T-helper 1 cell treated with Interleukin-12 subunit alpha and Interleukin-12 subunit beta and Interleukin-4 antibody, amounts not matched to agents 30 μg/mL and 1 μg/mL, for 36 hours (primary cell): Measurements from ENCODE around the gene TOP3A.

ENCODE experiments used
- H3K27ac Mint-ChIP-seq: one replicate; pipeline ENCODE4 v1.8.0; 2021; ENCODE audit warnings: mild to moderate bottlenecking, mixed read lengths
- H3K27me3 Mint-ChIP-seq: one replicate; pipeline ENCODE4 v1.8.0; 2021; ENCODE audit warnings: low read depth, mixed read lengths
- H3K36me3 Mint-ChIP-seq: one replicate; pipeline ENCODE4 v1.8.0; 2021; ENCODE audit warnings: low read depth, mixed read lengths
- H3K4me1 Mint-ChIP-seq: one replicate; pipeline ENCODE4 v1.8.0; 2021; ENCODE audit warnings: low read depth, mixed read lengths
- H3K4me3 Mint-ChIP-seq: one replicate; pipeline ENCODE4 v1.8.0; 2021; ENCODE audit warnings: mild to moderate bottlenecking, moderate library complexity, mixed read lengths
- H3K9me3 Mint-ChIP-seq: one replicate; pipeline ENCODE4 v1.8.0; 2021; ENCODE audit warnings: mixed read lengths

Gene TOP3A

DNA sequence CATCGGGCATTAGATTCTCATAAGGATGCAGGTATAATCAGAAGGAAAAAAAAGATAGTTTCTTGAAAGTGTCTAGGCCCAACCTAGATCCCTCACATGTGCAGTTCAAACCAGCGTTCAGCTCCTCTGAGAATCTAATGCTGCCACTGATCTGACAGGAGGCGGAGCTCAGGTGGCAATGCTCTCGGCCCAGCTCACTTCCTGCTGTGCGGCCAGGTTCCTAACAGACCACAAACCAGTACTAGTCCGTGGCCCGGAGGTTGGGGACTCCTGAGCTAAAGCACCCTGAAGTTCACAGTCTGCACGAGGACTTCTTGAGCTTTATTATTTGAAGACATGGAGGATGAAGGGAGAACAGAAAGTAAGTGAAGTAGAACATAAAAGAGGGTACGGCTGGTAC is 17.1 kb upstream of the TOP3A start:
- H3K36me3 Mint-ChIP-seq: peaks cover 11% of the 10 kb centered on the region
- no peaks in the 10 kb centered on the region for H3K9me3 Mint-ChIP-seq
- H3K27me3 Mint-ChIP-seq: no peaks in the 10 kb centered on the region
- H3K4me1 Mint-ChIP-seq: peaks cover 8% of the 10 kb centered on the region
- peak overlapping the region; percentile 59 for H3K4me3 Mint-ChIP-seq
- H3K27ac Mint-ChIP-seq: peak overlapping the region; percentile 83

DNA sequence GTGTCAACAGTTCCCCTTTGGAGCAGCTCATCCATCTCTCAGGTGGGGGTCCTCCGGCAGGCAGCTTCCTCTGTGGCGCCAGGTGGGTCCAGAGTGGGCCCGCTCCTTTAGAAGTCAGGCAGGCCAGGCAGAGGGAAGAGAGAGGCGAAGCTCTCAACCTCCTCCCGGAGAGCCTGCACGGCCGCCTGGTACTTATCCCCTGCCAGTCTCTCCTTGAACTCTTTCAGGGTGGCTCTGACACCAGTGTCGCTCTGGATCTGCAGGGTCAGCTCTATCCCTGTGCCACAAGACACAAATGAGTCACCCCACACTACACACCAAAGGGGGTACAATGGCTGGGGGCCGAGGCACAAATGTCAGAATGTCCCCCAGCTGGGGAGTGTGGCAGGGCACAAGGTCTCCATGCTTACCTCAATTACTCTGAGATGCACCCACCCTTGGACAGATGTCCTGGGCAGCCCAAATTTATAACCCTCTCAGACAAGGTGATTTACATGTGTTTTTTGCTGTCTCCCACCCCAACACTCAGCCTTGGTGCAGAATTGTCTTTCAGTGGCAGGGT is 13.9 kb upstream of the TOP3A start:
- Mint-ChIP-seq H3K36me3 (peaks cover 16% of the 10 kb centered on the region), H3K4me3 (no peak overlapping the region), H3K27ac (no peak overlapping the region), H3K27me3 (no peaks in the 10 kb centered on the region), H3K9me3 (no peaks in the 10 kb centered on the region), H3K4me1 (peaks cover 13% of the 10 kb centered on the region)

DNA sequence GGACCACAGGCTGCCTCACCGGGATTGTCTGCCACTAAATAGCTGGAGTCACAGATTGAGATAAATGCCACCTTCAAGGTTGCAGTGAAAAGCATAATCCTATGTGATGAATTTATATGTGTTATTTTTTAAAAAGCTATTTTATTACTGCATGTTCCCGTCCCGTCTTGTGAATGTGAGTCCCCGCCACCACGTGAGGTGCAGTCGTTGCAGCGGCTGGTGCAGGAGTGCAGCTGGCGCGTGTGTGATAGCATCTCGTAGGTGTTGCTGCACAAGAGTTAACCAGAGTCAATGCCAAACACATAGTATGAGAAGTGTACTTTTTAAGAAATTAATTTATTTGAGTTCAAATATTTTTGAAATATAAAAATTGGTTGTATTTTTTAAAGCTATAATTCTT is 12.8 kb upstream of the TOP3A start:
- peaks cover 13% of the 10 kb centered on the region for H3K4me1 Mint-ChIP-seq
- H3K36me3 Mint-ChIP-seq: peaks cover 16% of the 10 kb centered on the region
- H3K4me3 Mint-ChIP-seq: no peak overlapping the region
- H3K27me3 Mint-ChIP-seq: no peaks in the 10 kb centered on the region
- no peaks in the 10 kb centered on the region for H3K9me3 Mint-ChIP-seq
- H3K27ac Mint-ChIP-seq: no peak overlapping the region

DNA sequence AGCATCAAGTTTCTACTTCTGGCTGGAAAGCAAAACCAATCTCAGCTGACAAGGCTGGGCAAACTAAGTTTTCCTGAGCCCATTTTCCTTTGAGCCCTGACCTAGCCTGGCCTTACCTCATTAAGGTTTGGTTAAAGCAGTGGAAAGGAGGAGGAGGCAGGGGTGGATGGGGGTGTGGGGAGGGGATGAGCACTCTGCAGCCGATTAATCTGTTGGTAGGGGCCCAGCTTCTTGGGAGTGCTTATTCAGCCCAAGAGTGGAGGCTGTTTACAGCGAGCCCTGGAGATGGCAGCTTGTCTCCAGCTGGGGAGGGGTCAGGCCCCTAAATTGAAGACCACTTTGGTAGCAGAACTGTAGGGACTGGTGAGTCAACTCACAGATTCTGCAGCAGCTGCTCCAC is 12.3 kb upstream of the TOP3A start:
- Mint-ChIP-seq H3K36me3 (peaks cover 16% of the 10 kb centered on the region), H3K27ac (no peak overlapping the region), H3K4me1 (peaks cover 12% of the 10 kb centered on the region), H3K27me3 (no peaks in the 10 kb centered on the region), H3K9me3 (no peaks in the 10 kb centered on the region), H3K4me3 (no peak overlapping the region)

DNA sequence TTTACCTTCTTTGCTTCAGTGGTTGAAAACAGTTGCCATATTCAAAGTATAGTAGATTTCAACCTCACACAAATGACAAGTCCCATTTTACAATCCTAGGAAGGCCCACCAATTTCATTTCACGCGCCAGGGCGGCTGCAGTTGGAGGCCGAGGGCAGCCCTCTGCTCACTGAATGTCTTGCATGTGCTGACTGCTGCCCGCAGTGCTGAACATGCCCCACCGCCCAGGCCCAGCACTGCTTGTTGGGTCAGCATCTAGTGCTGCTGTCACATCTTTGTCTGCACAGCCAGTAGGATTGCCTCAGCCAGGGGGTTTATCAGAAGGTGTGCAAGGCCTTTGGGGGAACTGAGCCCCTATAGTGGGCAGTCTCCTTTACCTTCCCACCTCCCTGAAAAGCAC is 11.8 kb upstream of the TOP3A start:
- Mint-ChIP-seq H3K9me3 (no peaks in the 10 kb centered on the region), H3K36me3 (peaks cover 13% of the 10 kb centered on the region), H3K27ac (no peak overlapping the region), H3K4me3 (no peak overlapping the region), H3K4me1 (peaks cover 7% of the 10 kb centered on the region), H3K27me3 (no peaks in the 10 kb centered on the region)

DNA sequence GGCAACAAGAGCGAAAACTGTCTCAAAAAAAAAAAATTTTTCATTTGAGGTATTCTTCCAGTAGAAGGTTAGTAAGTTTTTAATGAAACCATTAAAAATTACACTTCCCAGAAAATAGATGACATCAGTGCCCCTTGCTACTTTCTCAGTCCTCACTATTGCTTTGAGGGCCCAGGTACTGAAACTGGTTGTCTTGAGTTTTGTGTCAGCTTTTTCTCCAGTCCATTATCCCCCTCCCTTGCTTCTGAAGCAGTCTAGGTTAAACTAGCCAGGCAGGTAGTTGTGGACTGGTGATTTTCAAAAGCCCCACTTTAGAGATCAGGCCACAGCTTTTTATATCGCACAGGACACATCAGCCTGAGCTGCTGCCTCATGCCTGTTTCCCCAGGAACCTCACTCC is 11.2 kb upstream of the TOP3A start:
- no peaks in the 10 kb centered on the region for H3K27me3 Mint-ChIP-seq
- no peak overlapping the region for H3K27ac Mint-ChIP-seq
- peaks cover 13% of the 10 kb centered on the region for H3K36me3 Mint-ChIP-seq
- no peaks in the 10 kb centered on the region for H3K9me3 Mint-ChIP-seq
- H3K4me1 Mint-ChIP-seq: peaks cover 4% of the 10 kb centered on the region
- H3K4me3 Mint-ChIP-seq: no peak overlapping the region

DNA sequence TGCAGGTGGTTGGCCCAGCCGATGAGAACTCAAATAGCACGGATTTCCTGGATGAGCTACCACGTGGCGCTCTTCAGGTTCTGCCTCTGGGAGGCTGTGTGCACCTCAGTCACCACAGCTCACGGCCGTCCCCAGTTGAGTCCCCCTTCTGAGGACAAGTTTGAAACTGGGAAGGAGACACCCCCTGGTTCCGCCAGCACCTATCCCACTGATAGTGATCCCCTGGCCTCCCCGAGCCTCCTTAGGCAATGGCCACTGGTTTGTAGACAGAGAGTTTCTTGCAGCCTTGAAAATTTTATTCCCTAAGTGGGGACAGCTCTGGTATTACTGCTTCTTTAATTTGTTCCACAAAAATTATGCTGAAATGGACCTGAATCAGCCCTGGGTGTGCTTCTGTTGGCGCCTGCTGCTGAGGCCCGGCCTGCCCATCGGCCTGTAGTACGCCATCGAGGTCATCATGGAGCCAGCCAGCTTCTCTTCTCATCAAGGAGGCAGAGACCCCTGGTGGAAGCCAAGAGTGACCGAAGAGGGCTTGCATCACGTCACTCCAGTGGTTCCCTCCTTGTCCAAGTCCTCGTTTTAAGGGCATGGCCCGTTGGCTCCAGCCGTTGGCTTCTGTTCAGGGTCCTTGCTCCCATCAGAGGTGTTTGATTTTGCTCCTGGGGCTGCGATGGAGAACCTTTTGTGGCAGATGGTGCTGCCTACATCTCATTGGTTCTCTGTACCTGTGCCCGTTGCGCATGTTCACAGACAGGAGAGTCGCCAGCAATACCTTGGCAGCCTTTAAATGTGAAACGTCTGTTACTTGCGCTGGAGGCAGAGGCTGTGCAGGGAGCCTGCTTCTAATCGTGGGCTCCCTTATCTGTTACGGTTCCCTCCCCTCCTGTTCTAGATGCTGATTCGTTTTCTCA is 9.6 kb upstream of the TOP3A start:
- peaks cover 18% of the 10 kb centered on the region for H3K36me3 Mint-ChIP-seq

DNA sequence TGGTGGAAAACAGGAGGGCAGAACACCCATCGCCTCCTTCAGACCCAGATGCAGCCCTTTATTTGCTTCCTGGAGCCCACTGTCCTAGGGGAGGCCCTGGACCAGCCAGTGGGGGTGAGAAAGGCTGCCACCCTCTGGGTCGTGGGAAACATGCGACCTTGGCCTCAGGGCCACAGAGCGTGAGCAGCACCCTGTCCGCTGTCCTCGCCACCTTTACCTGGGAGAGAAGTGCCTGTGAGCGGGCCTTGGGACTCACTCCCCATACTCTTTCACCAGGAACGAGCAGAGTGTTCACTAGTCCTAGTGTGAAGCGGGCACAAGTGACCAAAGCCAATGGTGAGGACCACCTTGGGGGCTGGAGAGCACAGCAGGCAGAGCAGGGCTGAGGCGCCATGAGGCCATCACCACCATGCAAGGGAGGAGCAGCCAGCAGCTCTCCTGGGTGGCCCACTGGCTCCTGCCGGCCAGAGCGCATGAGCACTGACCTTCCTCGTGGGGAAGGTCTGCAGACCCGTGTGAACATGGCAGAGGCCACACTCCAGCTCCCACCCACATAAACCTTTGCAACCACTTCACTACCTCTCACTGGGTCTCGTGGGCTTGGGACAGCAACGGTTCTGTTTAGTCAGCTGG is 8.8 kb upstream of the TOP3A start:
- no peaks in the 10 kb centered on the region for H3K9me3 Mint-ChIP-seq
- no peaks in the 10 kb centered on the region for H3K27me3 Mint-ChIP-seq
- H3K4me1 Mint-ChIP-seq: peaks cover 23% of the 10 kb centered on the region
- H3K4me3 Mint-ChIP-seq: no peak overlapping the region
- H3K36me3 Mint-ChIP-seq: peaks cover 20% of the 10 kb centered on the region
- no peak overlapping the region for H3K27ac Mint-ChIP-seq

More for the DNA sequence above, 9.6 kb upstream of the TOP3A start:
- Mint-ChIP-seq H3K27me3 (no peaks in the 10 kb centered on the region), H3K4me3 (no peak overlapping the region), H3K27ac (no peak overlapping the region), H3K4me1 (peaks cover 17% of the 10 kb centered on the region), H3K9me3 (no peaks in the 10 kb centered on the region)

DNA sequence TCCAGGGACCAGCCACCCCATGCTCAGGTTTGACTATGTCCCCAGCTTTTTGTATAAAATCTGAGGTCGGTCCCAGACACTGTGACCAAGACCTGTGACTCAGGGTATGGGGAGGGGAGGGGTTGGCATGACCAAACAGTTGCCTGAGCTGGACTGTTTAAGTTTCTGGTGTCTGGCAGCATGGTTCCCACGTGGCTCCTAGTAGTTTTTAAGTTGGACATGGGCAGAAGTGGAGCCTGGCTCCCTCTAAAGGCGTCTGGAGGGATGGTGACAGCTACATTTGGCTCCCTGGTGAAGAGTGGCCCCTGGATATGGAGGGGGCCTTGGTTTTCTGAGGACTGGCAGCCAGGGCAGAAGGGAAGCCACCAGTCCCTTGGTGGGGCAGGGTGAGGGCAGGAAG is 8.2 kb upstream of the TOP3A start:
- Mint-ChIP-seq H3K9me3 (no peaks in the 10 kb centered on the region), H3K4me3 (no peak overlapping the region), H3K27ac (no peak overlapping the region), H3K36me3 (peaks cover 21% of the 10 kb centered on the region), H3K27me3 (no peaks in the 10 kb centered on the region), H3K4me1 (peaks cover 25% of the 10 kb centered on the region)

DNA sequence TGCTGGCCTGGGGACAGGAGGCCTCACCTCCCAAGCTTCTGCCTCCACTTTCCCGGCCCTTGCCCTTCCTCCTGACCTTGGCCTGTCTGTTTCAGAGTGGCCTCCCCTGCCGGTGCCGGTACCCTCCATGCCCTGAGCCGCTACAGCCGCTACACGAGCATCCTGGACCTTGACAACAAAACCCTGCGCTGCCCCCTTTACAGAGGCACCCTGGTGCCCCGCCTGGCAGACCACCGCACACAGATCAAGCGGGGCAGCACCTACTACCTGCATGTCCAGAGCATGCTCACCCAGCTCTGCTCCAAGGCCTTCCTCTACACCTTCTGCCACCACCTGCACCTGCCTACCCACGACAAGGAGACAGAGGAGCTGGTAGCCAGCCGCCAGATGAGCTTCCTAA is 7.7 kb upstream of the TOP3A start:
- Mint-ChIP-seq H3K36me3 (peaks cover 23% of the 10 kb centered on the region), H3K27me3 (no peaks in the 10 kb centered on the region), H3K4me3 (no peak overlapping the region), H3K9me3 (no peaks in the 10 kb centered on the region), H3K4me1 (peaks cover 30% of the 10 kb centered on the region), H3K27ac (no peak overlapping the region)

DNA sequence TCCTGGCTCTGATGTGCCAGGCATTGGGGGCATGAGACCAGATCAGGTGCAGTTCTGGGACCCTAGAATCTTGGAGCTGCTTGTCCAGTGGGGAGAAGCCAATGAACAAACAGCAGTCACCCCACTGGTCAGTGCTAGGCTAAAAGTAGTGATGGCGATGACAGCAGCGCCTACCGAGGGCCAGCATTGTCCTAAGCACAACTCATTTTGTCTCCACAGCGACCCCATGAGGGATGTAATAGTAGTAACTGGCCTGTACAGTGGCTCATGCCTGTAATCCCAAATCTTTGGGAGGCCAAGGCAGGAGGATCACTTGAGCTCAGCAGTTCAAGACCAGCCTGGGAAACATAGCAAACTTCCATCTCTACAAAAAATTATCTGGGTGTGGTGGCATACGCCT is 6.5 kb upstream of the TOP3A start:
- H3K27ac Mint-ChIP-seq: no peak overlapping the region
- H3K4me3 Mint-ChIP-seq: no peak overlapping the region
- no peaks in the 10 kb centered on the region for H3K9me3 Mint-ChIP-seq
- no peaks in the 10 kb centered on the region for H3K27me3 Mint-ChIP-seq
- H3K36me3 Mint-ChIP-seq: peaks cover 25% of the 10 kb centered on the region
- peaks cover 42% of the 10 kb centered on the region for H3K4me1 Mint-ChIP-seq

DNA sequence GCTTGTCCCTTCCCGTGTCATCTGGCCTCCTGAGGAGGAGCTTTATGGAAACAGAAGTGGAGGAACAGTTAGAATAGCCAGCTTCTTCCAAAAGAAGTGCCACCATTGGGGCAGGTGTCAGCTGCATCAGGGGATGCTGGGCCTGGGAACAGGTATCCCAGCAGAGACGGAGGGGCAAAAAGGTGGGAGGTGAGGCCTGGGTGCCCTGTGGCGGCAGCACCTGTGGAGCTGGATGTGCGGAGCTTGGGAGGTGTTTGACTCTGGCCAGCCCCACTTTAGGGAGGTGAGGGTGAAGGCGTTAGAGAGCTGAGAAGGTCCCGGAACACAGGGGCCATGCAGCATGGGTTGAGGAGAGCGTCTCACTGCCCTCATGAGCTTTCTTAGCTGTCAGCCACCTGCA is 5.5 kb upstream of the TOP3A start:
- no peak overlapping the region for H3K4me3 Mint-ChIP-seq
- H3K9me3 Mint-ChIP-seq: no peaks in the 10 kb centered on the region
- no peaks in the 10 kb centered on the region for H3K27me3 Mint-ChIP-seq
- no peak overlapping the region for H3K27ac Mint-ChIP-seq
- peaks cover 27% of the 10 kb centered on the region for H3K36me3 Mint-ChIP-seq
- H3K4me1 Mint-ChIP-seq: peaks cover 49% of the 10 kb centered on the region

DNA sequence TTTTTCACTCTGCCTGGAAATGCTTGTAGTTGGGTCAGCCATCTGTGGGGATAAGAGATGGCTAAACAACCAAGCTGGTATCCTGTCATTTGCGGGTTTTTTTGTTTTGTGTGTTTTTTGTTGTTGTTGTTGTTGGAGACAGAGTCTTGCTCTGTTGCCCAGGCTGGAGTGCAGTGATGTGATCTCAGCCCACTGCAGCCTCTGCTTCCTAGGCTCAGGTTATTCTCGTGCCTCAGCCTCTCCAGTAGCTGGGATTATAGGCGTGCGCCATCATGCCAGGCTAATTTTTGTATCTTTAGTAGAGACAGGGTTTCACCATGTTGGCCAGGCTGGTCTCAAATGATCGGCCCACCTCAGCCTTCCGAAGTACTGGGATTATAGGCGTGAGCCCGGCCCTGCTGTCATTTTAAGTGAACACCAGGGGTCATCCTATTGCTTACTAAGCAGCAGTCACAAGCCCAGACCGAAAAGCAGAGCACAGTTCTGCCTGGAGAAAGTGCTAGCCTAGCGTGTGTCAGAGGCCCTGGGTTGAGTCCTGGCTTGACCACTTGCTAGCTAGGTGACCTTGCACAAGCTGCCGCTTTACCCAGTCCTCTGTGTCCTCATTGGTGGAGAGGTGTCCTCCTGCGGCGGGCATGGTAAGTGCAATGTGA is 4.9 kb upstream of the TOP3A start:
- H3K27me3 Mint-ChIP-seq: no peaks in the 10 kb centered on the region
- peaks cover 45% of the 10 kb centered on the region for H3K4me1 Mint-ChIP-seq
- peaks cover 27% of the 10 kb centered on the region for H3K36me3 Mint-ChIP-seq
- no peak overlapping the region for H3K27ac Mint-ChIP-seq
- H3K4me3 Mint-ChIP-seq: no peak overlapping the region
- H3K9me3 Mint-ChIP-seq: no peaks in the 10 kb centered on the region

DNA sequence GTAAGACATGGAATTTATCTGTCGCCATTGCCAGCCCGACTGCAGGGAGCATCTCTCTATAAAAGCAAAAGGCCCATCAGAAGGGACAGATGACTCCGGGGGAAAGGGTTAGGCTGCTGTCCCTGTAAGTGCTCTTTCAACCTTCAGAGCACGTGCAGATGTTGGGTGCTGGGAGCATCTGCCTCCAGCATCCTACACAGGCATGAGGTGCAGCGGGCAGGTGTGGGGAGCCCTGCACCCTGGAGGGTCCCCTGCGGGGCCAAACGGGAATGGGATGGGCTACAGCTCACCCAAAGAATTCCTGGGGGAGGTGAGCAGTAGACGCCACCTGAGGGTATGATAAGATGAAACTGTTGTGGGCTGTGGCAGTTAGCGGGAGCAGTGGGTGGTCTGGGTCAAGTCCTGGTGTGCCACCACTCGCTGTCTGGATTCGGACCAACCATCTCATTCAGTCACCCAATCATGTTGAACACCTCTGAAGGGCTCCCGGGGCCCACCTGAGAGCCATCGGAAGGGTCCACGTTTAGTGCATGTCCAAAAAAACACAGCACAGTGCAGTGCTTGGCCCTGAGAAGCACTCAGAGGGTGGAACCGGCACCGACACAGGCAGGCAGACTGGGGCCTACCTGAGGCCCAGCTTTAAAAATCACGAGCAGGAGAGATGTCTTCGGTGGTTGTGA is 4.1 kb upstream of the TOP3A start:
- no peak overlapping the region for H3K27ac Mint-ChIP-seq
- no peaks in the 10 kb centered on the region for H3K9me3 Mint-ChIP-seq
- H3K4me3 Mint-ChIP-seq: no peak overlapping the region
- peaks cover 46% of the 10 kb centered on the region for H3K4me1 Mint-ChIP-seq
- peaks cover 21% of the 10 kb centered on the region for H3K36me3 Mint-ChIP-seq
- H3K27me3 Mint-ChIP-seq: no peaks in the 10 kb centered on the region
